Measurements from ENCODE around the gene CRADD. TPM values are rescaled to one million over a fixed set of nuclear protein-coding genes. Genes with fewer than 3 reads are reported as not detected.

Gene CRADD
- total and polyA plus RNA-seq, 4 donors: 6.3 to 28.9 (median 16.6) TPM

DNA sequence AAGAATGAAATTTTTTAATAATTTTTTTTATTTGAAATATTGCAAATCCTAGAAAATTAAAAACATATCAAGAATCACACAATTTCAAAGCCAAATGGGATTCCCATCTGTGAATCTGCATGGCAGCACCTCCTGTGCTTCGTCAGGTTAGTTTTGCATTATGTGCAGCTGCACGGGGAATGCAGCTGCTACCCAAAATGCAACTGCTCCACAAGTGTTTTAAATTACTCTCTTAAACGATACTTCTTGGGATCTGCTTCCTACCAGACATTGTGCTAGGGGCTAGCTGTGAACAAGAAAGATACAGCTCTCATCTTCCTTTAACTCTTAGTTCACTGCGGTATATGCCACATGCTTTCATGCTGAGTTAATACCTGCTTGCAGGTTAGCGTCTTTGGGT, 154.2 kb downstream of the CRADD start:
- ATAC-seq (ENCODE audit: insufficient read depth, low FRiP score): no peak

DNA sequence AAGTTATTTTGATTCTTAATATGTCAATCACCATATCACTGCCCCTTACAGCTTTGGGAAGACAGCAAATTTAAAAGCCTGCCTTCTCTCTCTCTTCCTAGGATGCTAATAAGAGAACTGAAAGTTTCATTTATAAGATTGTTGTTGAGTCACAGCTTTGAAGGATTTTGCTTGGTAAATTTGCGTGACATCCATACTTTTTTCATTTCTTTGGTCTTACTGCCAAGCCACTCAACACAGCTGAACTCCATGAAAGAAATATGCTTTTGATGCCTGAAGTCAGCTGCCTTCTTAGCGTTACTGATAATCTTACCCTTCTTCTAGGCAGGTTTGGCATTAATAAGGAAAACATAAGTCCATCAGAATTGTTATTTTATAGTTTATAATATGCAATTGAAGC, 155.0 kb downstream of the CRADD start:
- no peak for ATAC-seq (ENCODE audit: insufficient read depth, low FRiP score)
- Histone ChIP-seq H3K4me1 (ENCODE audit: control insufficient read depth in 5 of 5, insufficient read depth in 5 of 5, low read length in 5 of 5) (peaks cover 0 to 17% (median 2%) of the 10 kb centered on the region in 5 donors), H3K36me3 (ENCODE audit: control insufficient read depth in 4 of 4, insufficient read depth in 4 of 4, low read length in 4 of 4) (no peaks in the 10 kb centered on the region), H3K9me3 (ENCODE audit: control insufficient read depth in 4 of 4, insufficient read depth in 3 of 4, low read length in 3 of 4) (no peaks in the 10 kb centered on the region), H3K9ac (ENCODE audit: insufficient read depth in 1 of 2, low read length in 2 of 2) (no peak overlapping the region), H3K27me3 (ENCODE audit: control insufficient read depth in 3 of 3, insufficient read depth in 3 of 3, low read length in 2 of 3) (no peaks in the 10 kb centered on the region), H3K4me3 (no peak overlapping the region), H3K27ac (ENCODE audit: low read depth in 1 of 2, low read length in 1 of 2) (no peak overlapping the region)
- WGBS, 2 donors: 77 to 88% methylated on average over 2 of the region's 2 CpGs
- TF ChIP-seq, protein P1, sequence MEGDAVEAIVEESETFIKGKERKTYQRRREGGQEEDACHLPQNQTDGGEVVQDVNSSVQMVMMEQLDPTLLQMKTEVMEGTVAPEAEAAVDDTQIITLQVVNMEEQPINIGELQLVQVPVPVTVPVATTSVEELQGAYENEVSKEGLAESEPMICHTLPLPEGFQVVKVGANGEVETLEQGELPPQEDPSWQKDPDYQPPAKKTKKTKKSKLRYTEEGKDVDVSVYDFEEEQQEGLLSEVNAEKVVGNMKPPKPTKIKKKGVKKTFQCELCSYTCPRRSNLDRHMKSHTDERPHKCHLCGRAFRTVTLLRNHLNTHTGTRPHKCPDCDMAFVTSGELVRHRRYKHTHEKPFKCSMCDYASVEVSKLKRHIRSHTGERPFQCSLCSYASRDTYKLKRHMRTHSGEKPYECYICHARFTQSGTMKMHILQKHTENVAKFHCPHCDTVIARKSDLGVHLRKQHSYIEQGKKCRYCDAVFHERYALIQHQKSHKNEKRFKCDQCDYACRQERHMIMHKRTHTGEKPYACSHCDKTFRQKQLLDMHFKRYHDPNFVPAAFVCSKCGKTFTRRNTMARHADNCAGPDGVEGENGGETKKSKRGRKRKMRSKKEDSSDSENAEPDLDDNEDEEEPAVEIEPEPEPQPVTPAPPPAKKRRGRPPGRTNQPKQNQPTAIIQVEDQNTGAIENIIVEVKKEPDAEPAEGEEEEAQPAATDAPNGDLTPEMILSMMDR (IDR thresholded peaks at IDR 0.05; ENCODE audit: control extremely low read depth, extremely low read depth): no peak
- DNase-seq: peak in 2 of 3 donors; percentile 70 to 75

More for the DNA sequence above, 154.2 kb downstream of the CRADD start:
- no peaks in the 10 kb centered on the region for H3K36me3 ChIP-seq (ENCODE audit: control insufficient read depth in 4 of 4, insufficient read depth in 4 of 4, low read length in 4 of 4)
- H3K27ac ChIP-seq (ENCODE audit: low read depth in 1 of 2, low read length in 1 of 2): no peak overlapping the region
- H3K9ac ChIP-seq (ENCODE audit: insufficient read depth in 1 of 2, low read length in 2 of 2): no peak overlapping the region
- DNase-seq: no peak
- no peak overlapping the region for H3K4me3 ChIP-seq
- WGBS, 2 donors: 90 to 92% methylated on average over 5 of the region's 5 CpGs
- H3K27me3 ChIP-seq (ENCODE audit: control insufficient read depth in 3 of 3, insufficient read depth in 3 of 3, low read length in 2 of 3): no peaks in the 10 kb centered on the region
- TF ChIP-seq, protein P1 (IDR thresholded peaks at IDR 0.05; ENCODE audit: control extremely low read depth, extremely low read depth): no peak
- no peaks in the 10 kb centered on the region for H3K9me3 ChIP-seq (ENCODE audit: control insufficient read depth in 4 of 4, insufficient read depth in 3 of 4, low read length in 3 of 4)
- H3K4me1 ChIP-seq (ENCODE audit: control insufficient read depth in 5 of 5, insufficient read depth in 5 of 5, low read length in 5 of 5): peaks cover 0 to 23% (median 6%) of the 10 kb centered on the region in 5 donors

DNA sequence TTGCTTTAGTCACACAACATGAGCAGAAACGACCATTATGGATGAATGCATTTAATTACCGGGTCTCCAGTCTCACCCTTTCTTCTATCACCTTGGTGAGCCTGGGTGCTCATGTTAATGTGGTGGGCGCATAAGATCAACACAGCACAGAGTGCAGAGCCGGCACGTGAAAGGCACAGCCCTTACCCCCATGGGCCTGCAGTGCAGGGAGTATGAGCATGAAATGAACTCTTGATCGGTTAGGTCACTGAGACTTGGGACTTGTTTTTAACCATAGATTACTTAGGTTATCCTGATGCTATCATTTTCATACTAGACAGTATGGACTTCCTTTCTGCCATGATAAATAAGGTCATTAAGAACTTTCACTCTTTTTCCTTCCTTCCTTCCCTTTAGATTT, 156.8 kb downstream of the CRADD start:
- WGBS, 2 donors: 90% methylated on average over 6 of the region's 6 CpGs

More for the DNA sequence above, 156.8 kb downstream of the CRADD start:
- DNase-seq: no peak
- Histone ChIP-seq H3K36me3 (ENCODE audit: control insufficient read depth in 4 of 4, insufficient read depth in 4 of 4, low read length in 4 of 4) (no peaks in the 10 kb centered on the region), H3K27me3 (ENCODE audit: control insufficient read depth in 3 of 3, insufficient read depth in 3 of 3, low read length in 2 of 3) (no peaks in the 10 kb centered on the region), H3K9me3 (ENCODE audit: control insufficient read depth in 4 of 4, insufficient read depth in 3 of 4, low read length in 3 of 4) (no peaks in the 10 kb centered on the region), H3K9ac (ENCODE audit: insufficient read depth in 1 of 2, low read length in 2 of 2) (no peak overlapping the region), H3K27ac (ENCODE audit: low read depth in 1 of 2, low read length in 1 of 2) (no peak overlapping the region), H3K4me3 (no peak overlapping the region), H3K4me1 (ENCODE audit: control insufficient read depth in 5 of 5, insufficient read depth in 5 of 5, low read length in 5 of 5) (peaks cover 0 to 17% (median 2%) of the 10 kb centered on the region in 5 donors)
- TF ChIP-seq, protein P1 (IDR thresholded peaks at IDR 0.05; ENCODE audit: control extremely low read depth, extremely low read depth): no peak
- ATAC-seq (ENCODE audit: insufficient read depth, low FRiP score): no peak

Measured in lung (tissue), 12 donors.